K562 (cell line): ENCODE data around the gene MAK. TPM values are rescaled to one million over a fixed set of nuclear protein-coding genes. Genes with fewer than 3 reads are reported as not detected.

Experiments
- ATAC-seq: fragments of 200-7000 bp; cut with Tn5 transposase; 3 replicates; pipeline ENCODE4 v1.9.1; 2020; ENCODE audit warnings: moderate library complexity
- BruUV-seq: library from RNA; stranded (reverse); fragments of 400-500 nt; replicated peaks from 2 replicates; lab custom pipeline; 2021; lab: Mats Ljungman, UMichigan
- CTCF ChIA-PET: fragments of 300-600 bp; formaldehyde crosslinking; extraction: SDS; loops from one replicate; lab custom pipeline; 2021; ENCODE audit warnings: low intra/inter-chr PET ratio; lab: Yijun Ruan, JAX
- POLR2A ChIA-PET: fragments of 300-600, 350-650 bp; sonication (Branson Sonifier 250); formaldehyde crosslinking; extraction: SDS; loops from one replicate; lab custom pipeline; 2021; ENCODE audit warnings: antibody characterized with exemption, inconsistent platforms; lab: Yijun Ruan, JAX
- DNase-seq, 4 experiments: peaks; one replicate each; pipeline versions ENCODE4 v3.0.0 to v3.0.0-alpha.2; 2011 to 2018; ENCODE audit warnings: low spot score in 3 of 4, mixed read lengths in 3 of 4; ENCODE audit errors: extremely low read depth in 1 of 4
- FAIRE-seq: peaks from 2 replicates; lab custom pipeline; 2011; peaks lifted over from hg19 to GRCh38; lab: Jason Lieb, UNC
- H2AFZ ChIP-seq: 2 replicates; pipeline ENCODE4 v1.6.0; 2011; ENCODE audit warnings: low read depth, low read length, control low read depth, inconsistent platforms
- H3K27ac ChIP-seq: fragments of 200-600 bp; 3 replicates; pipeline ENCODE4 v1.8.0; 2011; ENCODE audit warnings: low read depth, mild to moderate bottlenecking, control low read depth, inconsistent platforms, low read length, moderate library complexity, mixed read lengths; ENCODE audit errors: extremely low read depth
- H3K27me3 ChIP-seq, 2 experiments: fragments of 300-600 bp in 1 of 2; 2 replicates in 1 of 2; 3 replicates in 1 of 2; pipeline versions ENCODE4 v1.6.0 to v1.8.0; 2011; ENCODE audit warnings: inconsistent platforms in 2 of 2, low read length in 2 of 2, mild to moderate bottlenecking in 1 of 2, mixed read lengths in 1 of 2, moderate library complexity in 1 of 2; ENCODE audit not compliant: control insufficient read depth in 2 of 2, insufficient read depth in 2 of 2
- H3K36me3 ChIP-seq: fragments of 300-600 bp; 3 replicates; pipeline ENCODE4 v1.8.0; 2011; ENCODE audit warnings: mild to moderate bottlenecking, low read length, inconsistent platforms; ENCODE audit not compliant: control insufficient read depth, insufficient read depth
- H3K4me1 ChIP-seq, 2 experiments: fragments of 200-600 bp in 1 of 2; replicated peaks in 1 of 2; 2 replicates in 1 of 2; 3 replicates in 1 of 2; pipeline versions ENCODE4 v1.5.1 to v1.8.0; 2011; ENCODE audit warnings: inconsistent platforms in 2 of 2, low read length in 2 of 2, mild to moderate bottlenecking in 1 of 2, mixed read lengths in 1 of 2, moderate library complexity in 1 of 2; ENCODE audit not compliant: control insufficient read depth in 2 of 2, insufficient read depth in 2 of 2
- H3K4me2 ChIP-seq: 2 replicates; pipeline ENCODE4 v1.6.1; 2011; ENCODE audit warnings: low read length, control low read depth, inconsistent platforms, mixed read lengths; ENCODE audit not compliant: insufficient read depth
- H3K4me3 ChIP-seq: fragments of 200-600 bp; sonication (generic), shearing (Covaris generic); 2 replicates; pipeline ENCODE4 v1.5.1; 2016; ENCODE audit warnings: control low read depth, inconsistent platforms
- H3K79me2 ChIP-seq: fragments of 200-600 bp; 3 replicates; pipeline ENCODE4 v1.8.0; 2011; ENCODE audit warnings: low read length, inconsistent platforms; ENCODE audit not compliant: control insufficient read depth, insufficient read depth
- H3K9ac ChIP-seq, 2 experiments: 2 replicates each; pipeline versions ENCODE4 v1.6.0 to v1.6.1; 2011; ENCODE audit warnings: low read depth in 2 of 2, low read length in 2 of 2, control low read depth in 1 of 2, inconsistent platforms in 1 of 2, mild to moderate bottlenecking in 1 of 2, mixed read lengths in 1 of 2; ENCODE audit not compliant: insufficient read depth in 1 of 2
- H3K9me1 ChIP-seq: one replicate; pipeline ENCODE4 v1.6.0; 2011; ENCODE audit warnings: inconsistent platforms, mild to moderate bottlenecking, low read length, moderate library complexity; ENCODE audit not compliant: control insufficient read depth, insufficient read depth
- H3K9me3 ChIP-seq: replicated peaks from 2 replicates; pipeline ENCODE4 v1.5.1; 2011; ENCODE audit warnings: low read depth, low read length, inconsistent platforms; ENCODE audit not compliant: control insufficient read depth, insufficient read depth
- H4K20me1 ChIP-seq: replicated peaks from 2 replicates; pipeline ENCODE4 v1.6.1; 2011; ENCODE audit warnings: low read length, inconsistent platforms, mixed read lengths; ENCODE audit not compliant: control insufficient read depth, insufficient read depth
- DPF2 ChIP-seq: fragments of 450-650 bp; IDR thresholded peaks from 2 replicates; pipeline ENCODE4 v1.6.1; 2016
- E2F5 ChIP-seq: sonication (generic); formaldehyde crosslinking; IDR thresholded peaks from 2 replicates; pipeline ENCODE4 v1.8.0; 2022; ENCODE audit warnings: mild to moderate bottlenecking, missing genetic modification reagents
- ESRRA ChIP-seq: fragments of 450-650 bp; IDR thresholded peaks from 2 replicates; pipeline ENCODE4 v1.6.1; 2014; ENCODE audit warnings: low read depth, mild to moderate bottlenecking, moderate library complexity, borderline replicate concordance
- ETV6 ChIP-seq, 3 experiments: fragments of 150-350 bp in 1 of 3; sonication (generic) in 1 of 3; formaldehyde crosslinking in 1 of 3; IDR thresholded peaks; 2 replicates each; pipeline versions ENCODE4 v1.6.1 to v1.8.0; 2014 to 2022; ENCODE audit warnings: borderline replicate concordance in 2 of 3, low read depth in 2 of 3, antibody characterized with exemption in 1 of 3, low read length in 1 of 3, mild to moderate bottlenecking in 1 of 3, missing genetic modification reagents in 1 of 3
- GATA2 ChIP-seq: sonication (generic); formaldehyde crosslinking; IDR thresholded peaks from 2 replicates; pipeline ENCODE4 v1.4.0; 2020; ENCODE audit warnings: mild to moderate bottlenecking, missing genetic modification reagents
- GATAD2A ChIP-seq: fragments of 450-650 bp; IDR thresholded peaks from 2 replicates; pipeline ENCODE4 v1.6.1; 2017
- HDAC2 ChIP-seq: fragments of 450-650 bp; IDR thresholded peaks from 2 replicates; pipeline ENCODE4 v1.6.1; 2016; ENCODE audit warnings: mild to moderate bottlenecking
- HNRNPUL1 ChIP-seq: fragments of 200-400 bp; formaldehyde crosslinking; IDR thresholded peaks from 2 replicates; pipeline ENCODE4 v1.6.1; 2017; ENCODE audit warnings: low read length
- KAT8 ChIP-seq: fragments of 450-650 bp; IDR thresholded peaks from 2 replicates; pipeline ENCODE4 v1.6.1; 2016; ENCODE audit warnings: low read depth, mild to moderate bottlenecking
- KLF16 ChIP-seq: IDR thresholded peaks from 2 replicates; pipeline ENCODE4 v1.6.1; 2016; ENCODE audit warnings: antibody characterized with exemption
- SPI1 ChIP-seq: IDR thresholded peaks from 2 replicates; pipeline ENCODE4 v1.6.1; 2011; ENCODE audit warnings: low read depth, low read length, control low read depth, borderline replicate concordance
- TAF15 ChIP-seq: fragments of 200-400 bp; formaldehyde crosslinking; IDR thresholded peaks from 2 replicates; pipeline ENCODE4 v1.6.1; 2017; ENCODE audit warnings: mild to moderate bottlenecking, low read depth, low read length, moderate library complexity
- TAF9B ChIP-seq: fragments of 450-650 bp; IDR thresholded peaks from 2 replicates; pipeline ENCODE4 v1.6.1; 2018; ENCODE audit warnings: mild to moderate bottlenecking; ENCODE audit not compliant: partially characterized antibody
- TBL1XR1 ChIP-seq, 2 experiments: IDR thresholded peaks; 2 replicates each; pipeline ENCODE4 v1.6.1; 2012; ENCODE audit warnings: improper control_type of control experiment in 2 of 2, low read length in 2 of 2, mild to moderate bottlenecking in 1 of 2
- ZC3H4 ChIP-seq: sonication (generic); formaldehyde crosslinking; IDR thresholded peaks from 2 replicates; pipeline ENCODE4 v1.9.0; 2021; ENCODE audit warnings: missing genetic modification reagents, borderline replicate concordance
- ZNF398 ChIP-seq: fragments of 250-450 bp; sonication (Bioruptor Pico); IDR thresholded peaks from 2 replicates; pipeline ENCODE4 v1.8.0; 2021; ENCODE audit warnings: moderate library complexity, mild to moderate bottlenecking, inconsistent platforms
- ZNF551 ChIP-seq: fragments of 250-450 bp; sonication (Bioruptor Pico); IDR thresholded peaks from 2 replicates; pipeline ENCODE4 v1.5.0; 2021; ENCODE audit warnings: mild to moderate bottlenecking, moderate library complexity
- ZNF778 ChIP-seq: fragments of 450-650 bp; formaldehyde crosslinking; IDR thresholded peaks from 2 replicates; pipeline ENCODE4 v1.4.0; 2020; ENCODE audit warnings: mild to moderate bottlenecking, moderate library complexity
- WGBS: fragments of 100-300 bp; shearing (Covaris generic); methylation state at CpG from one replicate; pipeline ENCODE4 v1.1.6; 2016; ENCODE audit warnings: low coverage, mixed read lengths; ENCODE audit not compliant: insufficient coverage; ENCODE audit errors: missing lambda C conversion rate; 5-methylcytosine and 5-hydroxymethylcytosine counted together
- in situ Hi-C: fragments of 300-500 bp; cut with MboI; formaldehyde crosslinking; loops from 4 replicates; pipeline ENCODE4 v1.15.0; 2018; ENCODE audit warnings: inconsistent platforms, mixed read lengths
- intact Hi-C: fragments of 100-400 bp; cut with micrococcal nuclease; formaldehyde crosslinking; loops from 2 replicates; pipeline ENCODE4 v1.14.2; 2022
- polyA plus RNA-seq, 8 experiments: library from polyadenylated mRNA; depleted of rRNA in 4 of 8; stranded (reverse) in 5 of 8; unstranded in 3 of 8; fragments of >200 nt; fragmentation: Nextera tagmentation in 2 of 8; fragmentation: Illumina TruSeq in 1 of 8; extraction: Ambion mirVana in 2 of 8; extraction: Trizol in 1 of 8; gene quantifications; 2 replicates each; pipeline versions ENCODE4 v1.2.1 to v1.2.3, GENCODE V29; 2011 to 2014; ENCODE audit warnings: inconsistent platforms in 1 of 8, missing spikeins in 1 of 8
- total RNA-seq, 7 experiments: library from RNA; depleted of rRNA in 6 of 7; stranded (reverse); fragments of >200 nt in 6 of 7; fragmentation: Illumina TruSeq in 2 of 7; extraction: Trizol in 2 of 7; gene quantifications; 2 replicates each; pipeline versions ENCODE4 v1.2.1 to v1.2.3, GENCODE V29; 2011 to 2021; ENCODE audit warnings: low replicate concordance in 1 of 7
- TF ChIP-seq, protein P1 (sequence below): fragments of 450-650 bp; IDR thresholded peaks from 2 replicates; pipeline ENCODE4 v1.6.1; 2017; ENCODE audit warnings: mild to moderate bottlenecking, moderate library complexity
- TF ChIP-seq, protein P2 (sequence below), 2 experiments: fragments of 450-650 bp; IDR thresholded peaks; 2 replicates each; pipeline ENCODE4 v1.6.1; 2016

Gene MAK
- total and polyA plus RNA-seq, 9 of the 15 experiments (the other 6 are each of a cell fraction or from before 2014, with no cell fraction given): 0.25 to 1.1 (median 0.53) TPM

DNA sequence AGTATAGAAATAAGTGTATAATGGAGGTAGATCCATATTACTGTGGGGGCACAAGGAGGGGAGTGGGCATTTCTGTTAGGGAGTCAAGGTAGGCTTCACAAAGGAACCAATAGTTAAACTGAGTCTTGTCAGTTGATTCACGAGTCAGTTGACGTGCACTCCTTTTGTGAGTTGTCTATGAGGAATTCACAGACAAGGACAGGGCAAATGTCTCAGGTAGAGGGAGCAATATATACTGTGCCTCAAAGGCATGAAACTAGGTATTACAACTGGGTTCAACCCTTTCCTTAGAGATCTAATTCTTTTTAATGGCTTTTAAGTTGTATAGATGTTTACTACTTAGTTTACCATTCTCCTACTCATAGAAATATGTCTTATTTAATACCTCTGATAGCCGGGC, 104.5 kb downstream of the MAK start:
- no peak for TF ChIP-seq TBL1XR1 (IDR thresholded peaks at IDR 0.05; ENCODE audit: low read length in 2 of 2)
- no peak for TF ChIP-seq HNRNPUL1
- TF ChIP-seq ZNF398 (CRISPR knock-in tag): no peak
- no peak for TF ChIP-seq TAF15
- TF ChIP-seq KLF16: no peak
- no peak for TF ChIP-seq E2F5 (CRISPR knock-in tag)
- TF ChIP-seq GATAD2A: no peak
- no peak for TF ChIP-seq ESRRA
- TF ChIP-seq KAT8: no peak
- TF ChIP-seq ZNF551 (CRISPR knock-in tag): no peak
- TF ChIP-seq, protein P1, sequence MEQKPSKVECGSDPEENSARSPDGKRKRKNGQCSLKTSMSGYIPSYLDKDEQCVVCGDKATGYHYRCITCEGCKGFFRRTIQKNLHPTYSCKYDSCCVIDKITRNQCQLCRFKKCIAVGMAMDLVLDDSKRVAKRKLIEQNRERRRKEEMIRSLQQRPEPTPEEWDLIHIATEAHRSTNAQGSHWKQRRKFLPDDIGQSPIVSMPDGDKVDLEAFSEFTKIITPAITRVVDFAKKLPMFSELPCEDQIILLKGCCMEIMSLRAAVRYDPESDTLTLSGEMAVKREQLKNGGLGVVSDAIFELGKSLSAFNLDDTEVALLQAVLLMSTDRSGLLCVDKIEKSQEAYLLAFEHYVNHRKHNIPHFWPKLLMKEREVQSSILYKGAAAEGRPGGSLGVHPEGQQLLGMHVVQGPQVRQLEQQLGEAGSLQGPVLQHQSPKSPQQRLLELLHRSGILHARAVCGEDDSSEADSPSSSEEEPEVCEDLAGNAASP: no peak
- no peak for TF ChIP-seq ZC3H4 (CRISPR knock-in tag)
- TF ChIP-seq ZNF778 (CRISPR knock-in tag): no peak
- no peak for TF ChIP-seq DPF2
- TF ChIP-seq SPI1: no peak
- TF ChIP-seq, protein P2, sequence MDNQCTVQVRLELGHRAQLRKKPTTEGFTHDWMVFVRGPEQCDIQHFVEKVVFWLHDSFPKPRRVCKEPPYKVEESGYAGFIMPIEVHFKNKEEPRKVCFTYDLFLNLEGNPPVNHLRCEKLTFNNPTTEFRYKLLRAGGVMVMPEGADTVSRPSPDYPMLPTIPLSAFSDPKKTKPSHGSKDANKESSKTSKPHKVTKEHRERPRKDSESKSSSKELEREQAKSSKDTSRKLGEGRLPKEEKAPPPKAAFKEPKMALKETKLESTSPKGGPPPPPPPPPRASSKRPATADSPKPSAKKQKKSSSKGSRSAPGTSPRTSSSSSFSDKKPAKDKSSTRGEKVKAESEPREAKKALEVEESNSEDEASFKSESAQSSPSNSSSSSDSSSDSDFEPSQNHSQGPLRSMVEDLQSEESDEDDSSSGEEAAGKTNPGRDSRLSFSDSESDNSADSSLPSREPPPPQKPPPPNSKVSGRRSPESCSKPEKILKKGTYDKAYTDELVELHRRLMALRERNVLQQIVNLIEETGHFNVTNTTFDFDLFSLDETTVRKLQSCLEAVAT (IDR thresholded peaks at IDR 0.05): no peak
- TF ChIP-seq ETV6 (IDR thresholded peaks at IDR 0.05; ENCODE audit: borderline replicate concordance in 1 of 2, low read depth in 2 of 2, low read length in 1 of 2): no peak
- TF ChIP-seq ETV6 (CRISPR knock-in tag; IDR thresholded peaks at IDR 0.05; ENCODE audit: borderline replicate concordance): no peak
- no peak for TF ChIP-seq TAF9B
- TF ChIP-seq HDAC2: no peak
- no peak for TF ChIP-seq GATA2 (CRISPR knock-in tag)
- H3K9ac ChIP-seq: no peak overlapping the region
- no peak overlapping the region for H3K27ac ChIP-seq
- WGBS: 93% methylated on average over 3 of the region's 3 CpGs
- H4K20me1 ChIP-seq: no peaks in the 10 kb centered on the region
- in situ Hi-C loops: no loop called here
- ATAC-seq: no peak
- DNase-seq: no peak
- CTCF ChIA-PET: no interaction called here
- H3K4me1 ChIP-seq: no peaks in the 10 kb centered on the region
- H3K36me3 ChIP-seq: peaks cover 47% of the 10 kb centered on the region
- no peak overlapping the region for H3K4me2 ChIP-seq
- no peaks in the 10 kb centered on the region for H3K9me1 ChIP-seq
- H2AFZ ChIP-seq: no peak overlapping the region
- intact Hi-C loops: no loop called here
- no peaks in the 10 kb centered on the region for H3K79me2 ChIP-seq
- no TSS peak for BruUV-seq
- H3K27me3 ChIP-seq: no peaks in the 10 kb centered on the region
- FAIRE-seq: no peak
- no peak overlapping the region for H3K4me3 ChIP-seq
- POLR2A ChIA-PET: interaction anchor here (0.7 to 7.5 kb wide), 5 partner anchors 8 to 15 kb away, joined by 3 to 48 read pairs (median 7); partner anchors contain the start of gene TMEM14C
- no peaks in the 10 kb centered on the region for H3K9me3 ChIP-seq
